ENCODE measurements around the gene CST9L. TPM values are rescaled to one million over a fixed set of nuclear protein-coding genes. Genes with fewer than 3 reads are reported as not detected.

CST9L gene
- total RNA-seq, 5 donors from 2014 or later (not counting 1 experiment from before 2014, with no cell fraction given): not detected

DNA sequence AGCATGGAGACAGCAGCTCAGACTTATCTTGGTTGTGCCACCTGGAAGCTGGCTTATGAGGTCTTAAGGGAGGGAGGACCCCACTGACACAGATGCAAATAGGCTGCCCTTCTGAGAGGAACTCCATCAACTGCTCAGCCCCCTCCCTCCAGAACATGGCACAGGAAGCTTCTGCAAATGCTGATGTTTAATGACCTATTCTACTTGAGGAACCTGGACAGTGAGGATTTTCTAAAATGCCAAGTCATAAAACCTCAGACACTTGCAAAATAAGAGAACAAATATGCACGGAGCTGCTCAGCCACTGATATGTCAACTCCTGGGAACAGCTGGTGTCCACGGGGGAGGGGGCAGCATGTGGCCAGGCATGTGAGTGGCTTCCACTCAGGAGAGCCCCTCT, 34.0 kb upstream of the CST9L start:
- Mint-ChIP-seq H3K36me3 (no peaks in the 10 kb centered on the region), H3K9me3 (no peaks in the 10 kb centered on the region), H3K27me3 (peaks cover under 1 to 8% of the 10 kb centered on the region in 2 donors), H3K4me1 (no peaks in the 10 kb centered on the region), H3K27ac (no peak overlapping the region), H3K4me3 (no peak overlapping the region)
- 5% methylated on average over 2 of the region's 2 CpGs for WGBS (ENCODE audit: insufficient coverage)
- ChIA-PET CTCF (no interaction called here), POLR2A (no interaction called here)
- no peak for DNase-seq
- no peak overlapping the region for H3K4me3 ChIP-seq (ENCODE audit: control insufficient read depth in 1 of 2, extremely low read depth in 1 of 2, low read length in 1 of 2)
- peaks cover 0 to 8% of the 10 kb centered on the region in 2 experiments for H3K4me1 ChIP-seq (ENCODE audit: control insufficient read depth in 1 of 2, extremely low read depth in 1 of 2, insufficient read depth in 2 of 2, low read length in 2 of 2)
- no peaks in the 10 kb centered on the region for H3K9me3 ChIP-seq
- H3K36me3 ChIP-seq (ENCODE audit: control insufficient read depth in 2 of 2, extremely low read depth in 1 of 2, insufficient read depth in 1 of 2, low read length in 1 of 2): no peaks in the 10 kb centered on the region
- no peak for ATAC-seq (replicated peaks in 1 of 4)
- peaks cover 0 to 27% of the 10 kb centered on the region in 2 experiments for H3K27me3 ChIP-seq (replicated peaks in 1 of 2; ENCODE audit: control insufficient read depth in 2 of 2, extremely low read depth in 1 of 2, insufficient read depth in 2 of 2, low read length in 1 of 2)
- no peak overlapping the region for H3K27ac ChIP-seq (ENCODE audit: low read length)

DNA sequence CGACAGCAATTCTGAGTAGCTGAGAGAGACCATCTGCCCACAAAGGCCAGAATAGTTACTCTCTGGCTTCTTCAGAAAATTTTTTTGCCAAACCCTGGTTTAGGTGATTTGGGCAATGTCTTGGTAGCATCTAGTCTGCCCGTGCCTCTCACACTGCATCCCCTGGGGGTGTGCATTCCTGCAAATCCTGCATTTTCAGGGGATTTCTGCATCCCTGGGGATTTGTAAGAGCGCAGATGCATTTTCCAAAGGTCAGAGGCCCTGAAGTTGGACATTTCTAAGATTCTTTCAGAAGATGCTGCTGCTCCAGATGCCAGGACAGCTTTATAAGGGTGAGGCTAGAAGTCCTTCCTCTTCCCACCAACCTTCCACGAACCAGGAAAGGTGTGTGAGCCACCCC, 33.4 kb upstream of the CST9L start:
- no peak for ATAC-seq (replicated peaks in 1 of 4)
- Mint-ChIP-seq H3K27ac (no peak overlapping the region), H3K36me3 (no peaks in the 10 kb centered on the region), H3K4me1 (no peaks in the 10 kb centered on the region), H3K4me3 (no peak overlapping the region), H3K27me3 (peaks cover 4 to 8% of the 10 kb centered on the region in 2 donors), H3K9me3 (no peaks in the 10 kb centered on the region)
- ChIA-PET CTCF (no interaction called here), POLR2A (no interaction called here)
- Histone ChIP-seq H3K27me3 (replicated peaks in 1 of 2; ENCODE audit: control insufficient read depth in 2 of 2, extremely low read depth in 1 of 2, insufficient read depth in 2 of 2, low read length in 1 of 2) (peaks cover 0 to 27% of the 10 kb centered on the region in 2 experiments), H3K36me3 (ENCODE audit: control insufficient read depth in 2 of 2, extremely low read depth in 1 of 2, insufficient read depth in 1 of 2, low read length in 1 of 2) (no peaks in the 10 kb centered on the region), H3K4me1 (ENCODE audit: control insufficient read depth in 1 of 2, extremely low read depth in 1 of 2, insufficient read depth in 2 of 2, low read length in 2 of 2) (peaks cover 0 to 5% of the 10 kb centered on the region in 2 experiments), H3K9me3 (no peaks in the 10 kb centered on the region), H3K27ac (ENCODE audit: low read length) (no peak overlapping the region), H3K4me3 (ENCODE audit: control insufficient read depth in 1 of 2, extremely low read depth in 1 of 2, low read length in 1 of 2) (no peak overlapping the region)
- no peak for DNase-seq
- WGBS (ENCODE audit: insufficient coverage): 78% methylated on average over 3 of the region's 4 CpGs

DNA sequence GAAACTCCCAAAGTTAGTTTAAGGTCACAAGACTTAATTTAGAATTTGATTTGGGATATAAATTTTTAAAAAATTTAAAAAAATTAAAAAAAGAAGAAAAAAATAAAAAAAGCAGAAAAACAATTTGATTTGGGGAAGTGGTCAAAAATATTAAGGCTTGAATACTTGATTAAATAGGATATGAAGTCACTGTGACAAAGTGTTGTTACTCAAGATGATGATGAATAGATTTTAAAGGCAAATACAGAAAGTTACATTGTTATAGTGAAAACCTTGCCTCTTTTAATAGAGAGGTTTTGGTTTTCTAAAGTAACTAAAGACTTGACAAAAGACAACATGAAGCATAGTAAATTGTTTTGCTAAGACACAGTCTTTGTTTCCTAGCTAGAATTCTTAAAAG, 30.2 kb upstream of the CST9L start:
- POLR2A ChIA-PET: no interaction called here
- no peaks in the 10 kb centered on the region for H3K4me1 Mint-ChIP-seq
- CTCF ChIA-PET: no interaction called here

DNA sequence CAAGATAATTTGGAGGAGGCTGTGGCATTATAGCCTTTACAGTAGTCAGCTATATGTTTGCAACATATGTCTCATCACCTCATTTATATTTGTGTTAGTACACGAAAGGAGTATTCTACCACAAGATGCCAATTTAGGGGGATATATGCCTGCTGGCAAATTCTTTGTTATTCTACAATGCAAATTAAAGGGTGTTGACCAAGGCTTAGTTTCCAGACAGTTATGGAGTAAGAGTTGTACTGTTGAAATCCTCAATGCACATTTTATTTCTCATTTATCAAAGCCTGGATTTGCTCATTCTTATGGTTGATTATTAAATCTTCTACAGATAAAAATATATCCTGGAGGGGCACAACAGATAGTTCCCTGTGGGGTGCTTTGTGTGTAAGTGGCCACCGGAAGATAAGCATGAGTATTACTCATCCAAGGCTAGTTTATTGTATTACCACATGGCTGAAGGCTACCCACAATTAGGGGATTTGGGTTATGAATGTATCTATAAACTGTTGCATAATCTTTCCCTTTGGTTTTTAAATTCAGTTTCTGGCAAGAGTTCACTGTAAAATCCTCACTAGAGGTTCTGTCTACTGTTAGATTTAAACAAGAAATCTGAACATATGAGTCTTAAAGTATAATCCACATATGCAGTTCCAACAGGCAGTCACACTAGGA, 28.4 kb upstream of the CST9L start:
- ChIA-PET POLR2A (no interaction called here), CTCF (no interaction called here)
- WGBS (ENCODE audit: insufficient coverage): no CpG with 5 or more reads among the region's 2 CpGs
- Mint-ChIP-seq H3K36me3 (no peaks in the 10 kb centered on the region), H3K9me3 (no peaks in the 10 kb centered on the region), H3K4me1 (no peaks in the 10 kb centered on the region), H3K27me3 (peaks cover 2 to 4% of the 10 kb centered on the region in 2 donors), H3K27ac (no peak overlapping the region), H3K4me3 (no peak overlapping the region)
- no peaks in the 10 kb centered on the region for H3K36me3 ChIP-seq (ENCODE audit: control insufficient read depth in 2 of 2, extremely low read depth in 1 of 2, insufficient read depth in 1 of 2, low read length in 1 of 2)
- DNase-seq: no peak
- peaks cover 0 to 1% of the 10 kb centered on the region in 2 experiments for H3K27me3 ChIP-seq (replicated peaks in 1 of 2; ENCODE audit: control insufficient read depth in 2 of 2, extremely low read depth in 1 of 2, insufficient read depth in 2 of 2, low read length in 1 of 2)
- no peak overlapping the region for H3K27ac ChIP-seq (ENCODE audit: low read length)
- no peaks in the 10 kb centered on the region for H3K9me3 ChIP-seq
- H3K4me1 ChIP-seq (ENCODE audit: control insufficient read depth in 1 of 2, extremely low read depth in 1 of 2, insufficient read depth in 2 of 2, low read length in 2 of 2): no peaks in the 10 kb centered on the region
- ATAC-seq (replicated peaks in 1 of 4): no peak
- no peak overlapping the region for H3K4me3 ChIP-seq (ENCODE audit: control insufficient read depth in 1 of 2, extremely low read depth in 1 of 2, low read length in 1 of 2)

More for the DNA sequence above, 30.2 kb upstream of the CST9L start:
- Histone ChIP-seq H3K4me1 (ENCODE audit: control insufficient read depth in 1 of 2, extremely low read depth in 1 of 2, insufficient read depth in 2 of 2, low read length in 2 of 2) (no peaks in the 10 kb centered on the region), H3K36me3 (ENCODE audit: control insufficient read depth in 2 of 2, extremely low read depth in 1 of 2, insufficient read depth in 1 of 2, low read length in 1 of 2) (no peaks in the 10 kb centered on the region), H3K27ac (ENCODE audit: low read length) (no peak overlapping the region), H3K4me3 (ENCODE audit: control insufficient read depth in 1 of 2, extremely low read depth in 1 of 2, low read length in 1 of 2) (no peak overlapping the region), H3K9me3 (no peaks in the 10 kb centered on the region), H3K27me3 (replicated peaks in 1 of 2; ENCODE audit: control insufficient read depth in 2 of 2, extremely low read depth in 1 of 2, insufficient read depth in 2 of 2, low read length in 1 of 2) (peaks cover 0 to 16% of the 10 kb centered on the region in 2 experiments)
- no peaks in the 10 kb centered on the region for H3K36me3 Mint-ChIP-seq
- no peak overlapping the region for H3K4me3 Mint-ChIP-seq
- ATAC-seq (replicated peaks in 1 of 4) (no peak), DNase-seq (no peak)
- no peaks in the 10 kb centered on the region for H3K9me3 Mint-ChIP-seq
- H3K27me3 Mint-ChIP-seq: peaks cover 4 to 8% of the 10 kb centered on the region in 2 donors
- H3K27ac Mint-ChIP-seq: no peak overlapping the region

DNA sequence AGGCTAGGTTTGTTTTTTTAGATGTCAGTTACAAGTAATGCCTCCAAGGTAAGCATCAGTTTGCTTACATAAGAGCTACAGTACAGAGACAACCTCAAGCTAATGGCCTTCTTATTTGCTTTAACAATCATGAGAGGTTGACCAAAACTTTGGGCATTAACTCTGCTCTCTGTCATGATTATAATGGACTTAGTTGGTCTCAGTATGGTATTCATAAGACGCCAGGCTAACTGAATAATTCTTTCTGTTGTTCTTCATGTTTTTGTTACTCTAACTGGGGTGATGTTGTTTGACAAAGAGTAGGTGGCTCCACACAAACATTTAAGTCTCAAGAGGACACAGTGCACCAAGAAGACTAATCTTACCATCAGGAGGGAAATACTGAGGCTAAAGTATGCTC, 27.7 kb upstream of the CST9L start:
- Mint-ChIP-seq H3K27ac (no peak overlapping the region), H3K9me3 (no peaks in the 10 kb centered on the region), H3K4me3 (no peak overlapping the region), H3K4me1 (no peaks in the 10 kb centered on the region), H3K27me3 (peaks cover 2 to 4% of the 10 kb centered on the region in 2 donors), H3K36me3 (no peaks in the 10 kb centered on the region)
- no peaks in the 10 kb centered on the region for H3K9me3 ChIP-seq
- no peak for ATAC-seq (replicated peaks in 1 of 4)
- no CpG with 5 or more reads among the region's 1 CpG for WGBS (ENCODE audit: insufficient coverage)
- DNase-seq: no peak
- POLR2A ChIA-PET: no interaction called here
- CTCF ChIA-PET: no interaction called here
- no peaks in the 10 kb centered on the region for H3K27me3 ChIP-seq (replicated peaks in 1 of 2; ENCODE audit: control insufficient read depth in 2 of 2, extremely low read depth in 1 of 2, insufficient read depth in 2 of 2, low read length in 1 of 2)
- H3K4me1 ChIP-seq (ENCODE audit: control insufficient read depth in 1 of 2, extremely low read depth in 1 of 2, insufficient read depth in 2 of 2, low read length in 2 of 2): no peaks in the 10 kb centered on the region
- H3K4me3 ChIP-seq (ENCODE audit: control insufficient read depth in 1 of 2, extremely low read depth in 1 of 2, low read length in 1 of 2): no peak overlapping the region
- H3K27ac ChIP-seq (ENCODE audit: low read length): no peak overlapping the region
- H3K36me3 ChIP-seq (ENCODE audit: control insufficient read depth in 2 of 2, extremely low read depth in 1 of 2, insufficient read depth in 1 of 2, low read length in 1 of 2): no peaks in the 10 kb centered on the region

DNA sequence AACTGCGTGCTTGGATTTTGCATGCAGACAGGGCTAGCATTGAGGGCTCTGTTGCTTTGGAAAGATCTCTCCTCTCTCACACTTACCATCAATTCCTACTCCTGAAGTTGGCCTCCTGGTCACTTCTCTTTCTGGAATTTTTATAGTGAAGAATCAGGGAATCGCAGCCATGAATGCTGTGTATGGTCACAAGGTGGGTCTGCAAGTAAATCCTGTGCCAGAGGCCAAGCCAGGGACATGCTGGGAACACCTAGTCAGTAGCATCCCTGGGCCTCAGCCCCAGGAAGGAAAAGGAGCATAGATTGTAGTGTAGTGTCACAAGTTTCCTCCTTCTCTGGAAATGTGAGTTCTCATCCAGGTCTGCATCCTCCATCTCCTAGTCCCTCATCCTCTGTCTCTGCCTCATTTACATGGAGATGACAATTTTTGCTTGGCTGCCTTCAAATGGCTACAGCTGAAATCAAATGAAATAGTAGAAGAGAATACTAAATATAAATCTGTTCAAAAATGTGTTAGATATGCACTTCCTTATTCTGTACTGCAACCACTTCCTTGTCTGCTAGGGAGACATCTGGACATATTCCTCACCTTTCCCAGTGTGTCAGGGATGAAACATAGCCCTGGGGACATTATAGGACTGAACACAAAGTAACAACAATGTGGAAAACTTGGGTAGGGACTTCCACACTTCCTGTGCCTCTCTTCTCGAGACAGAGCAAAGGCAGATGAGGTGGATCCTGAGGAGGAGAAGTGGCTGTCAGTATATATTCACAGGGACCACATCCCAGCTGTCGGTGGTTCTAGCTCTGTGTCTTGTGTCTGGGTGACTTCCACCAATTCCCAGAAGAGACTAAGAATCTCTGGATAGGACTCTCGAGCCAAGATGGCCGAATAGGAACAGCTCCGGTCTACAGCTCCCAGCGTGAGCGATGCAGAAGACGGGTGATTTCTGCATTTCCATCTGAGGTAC, 20.4 kb upstream of the CST9L start:
- ATAC-seq (replicated peaks in 1 of 4) (no peak), DNase-seq (no peak)
- Mint-ChIP-seq H3K4me3 (no peak overlapping the region), H3K36me3 (no peaks in the 10 kb centered on the region), H3K9me3 (no peaks in the 10 kb centered on the region), H3K4me1 (peaks cover 0 to 5% (median 0%) of the 10 kb centered on the region in 3 donors), H3K27ac (no peak overlapping the region), H3K27me3 (peaks cover 10 to 17% of the 10 kb centered on the region in 2 donors)
- ChIA-PET CTCF (no interaction called here), POLR2A (interaction anchor here in 1 of 2 donors (0.6 kb wide), 1 partner anchor 879 kb away, joined by 3 read pairs; no protein-coding TSS in a partner anchor)
- no peaks in the 10 kb centered on the region for H3K9me3 ChIP-seq
- H3K27ac ChIP-seq (ENCODE audit: low read length): no peak overlapping the region
- no peak overlapping the region for H3K4me3 ChIP-seq (ENCODE audit: control insufficient read depth in 1 of 2, extremely low read depth in 1 of 2, low read length in 1 of 2)
- H3K4me1 ChIP-seq (ENCODE audit: control insufficient read depth in 1 of 2, extremely low read depth in 1 of 2, insufficient read depth in 2 of 2, low read length in 2 of 2): peaks cover 0 to 2% of the 10 kb centered on the region in 2 experiments
- 64% methylated on average over 3 of the region's 10 CpGs for WGBS (ENCODE audit: insufficient coverage)
- H3K27me3 ChIP-seq (replicated peaks in 1 of 2; ENCODE audit: control insufficient read depth in 2 of 2, extremely low read depth in 1 of 2, insufficient read depth in 2 of 2, low read length in 1 of 2): peaks cover 0 to 20% of the 10 kb centered on the region in 2 experiments
- H3K36me3 ChIP-seq (ENCODE audit: control insufficient read depth in 2 of 2, extremely low read depth in 1 of 2, insufficient read depth in 1 of 2, low read length in 1 of 2): no peaks in the 10 kb centered on the region

All from T-cell (primary cell).